ENCODE results near the gene ETV3.

The ETV3 gene

DNA sequence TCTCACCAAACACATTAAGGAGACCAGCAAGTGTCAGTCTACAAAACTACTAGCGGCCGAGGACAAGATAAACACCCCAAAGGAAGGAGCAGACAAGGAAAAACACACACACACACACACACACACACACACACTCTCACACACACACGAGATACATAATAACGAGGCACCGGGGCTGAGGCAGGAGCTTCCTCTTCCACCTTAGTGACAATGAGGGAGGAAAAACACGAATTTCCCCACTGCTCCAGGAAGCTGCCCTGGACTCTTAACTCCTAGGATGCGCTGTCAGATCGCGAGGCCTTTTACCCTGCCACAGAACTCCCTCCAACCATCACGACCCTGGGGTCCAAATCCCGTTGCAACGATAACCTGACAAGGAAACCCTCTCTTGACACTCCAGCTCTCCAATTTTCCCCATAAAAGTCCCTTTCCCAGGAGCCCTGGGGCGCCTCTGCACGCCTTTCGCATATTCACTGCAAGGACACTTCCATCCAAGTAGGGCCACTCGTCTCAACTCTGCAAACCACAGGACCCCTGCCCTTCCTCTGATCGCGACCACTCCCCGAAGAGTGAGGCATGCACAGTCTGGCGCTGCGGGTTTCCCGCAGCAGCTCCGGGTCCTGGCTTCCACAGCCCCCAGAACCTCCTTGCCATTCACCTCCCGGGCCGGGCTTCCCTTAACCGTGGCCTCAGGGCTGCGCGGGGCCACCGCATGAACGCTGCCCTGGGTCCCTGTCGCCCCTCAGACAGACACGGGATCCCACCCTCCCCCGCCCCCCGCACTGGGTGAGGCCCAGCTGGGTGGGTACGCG, 581 bp downstream of the ETV3 start:
- DNase-seq = peak in 1 of 2 donors; percentile 33

DNA sequence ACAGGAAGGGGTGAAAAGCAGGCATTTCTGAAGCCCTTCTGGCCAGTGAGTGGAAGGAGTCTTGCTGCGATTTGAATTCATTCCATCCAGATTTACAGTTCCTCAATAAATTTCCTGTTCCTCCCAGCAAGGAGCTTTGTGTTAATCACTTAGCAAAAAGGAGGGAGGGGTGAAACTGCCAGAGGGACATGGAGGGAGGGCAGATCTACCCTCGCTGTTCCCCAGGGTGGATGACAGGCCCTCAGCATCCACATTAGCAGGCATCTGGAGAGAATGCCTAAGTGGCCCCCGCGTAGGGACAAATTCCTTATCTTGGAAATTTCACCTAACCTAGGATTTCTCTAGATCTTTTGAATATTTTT, 1.2 kb downstream of the ETV3 start:
- no peak for DNase-seq

DNA sequence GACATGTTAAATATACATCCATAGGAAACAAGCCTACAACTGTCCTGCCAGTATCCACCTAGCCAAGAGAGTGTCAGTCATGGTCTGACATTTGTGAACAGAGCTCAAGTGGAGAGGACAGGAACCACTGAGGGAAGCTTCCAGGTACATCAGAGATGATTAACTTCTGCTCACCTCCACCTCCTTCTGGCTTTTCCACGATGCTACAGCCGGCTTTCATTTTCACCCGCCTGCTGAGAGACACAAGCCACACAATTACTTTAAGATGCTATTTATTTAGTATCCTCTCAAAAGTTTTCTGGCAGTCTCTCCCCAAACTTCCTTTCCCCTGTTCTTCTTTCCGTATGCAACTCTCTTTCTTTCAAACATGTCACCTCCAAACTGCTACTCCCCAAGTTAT, 2.1 kb downstream of the ETV3 start:
- no peak for DNase-seq

GRCh38 chr1:157135646-157136045, 2.5 kb downstream of the ETV3 start:
- DNase-seq = no peak

DNA sequence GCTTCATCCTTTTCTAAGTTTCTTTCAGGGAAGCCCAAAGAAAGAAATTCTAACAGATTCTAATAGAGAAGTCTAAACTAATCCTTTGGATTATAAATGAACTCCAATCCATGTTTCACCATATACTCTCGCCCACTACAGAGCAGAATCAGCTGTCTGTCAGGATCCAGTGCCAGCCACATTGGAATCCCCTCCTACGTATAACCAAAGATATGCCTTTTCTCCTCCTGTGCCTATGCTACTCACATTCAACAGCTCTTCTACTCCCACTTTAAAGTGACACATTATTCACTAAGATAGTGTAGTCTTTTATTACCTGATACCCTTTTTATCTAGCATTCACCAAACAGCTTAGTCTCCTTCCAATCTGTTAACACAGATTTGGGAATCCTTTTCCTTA, 3.1 kb downstream of the ETV3 start:
- DNase-seq = no peak

- no peak for DNase-seq
These were observed 3.8 kb downstream of the ETV3 start for GRCh38 chr1:157134442-157134841.

- peak; percentile 36 to 84 for DNase-seq
These were observed 4.8 kb downstream of the ETV3 start for GRCh38 chr1:157133426-157133825.

- no peak for DNase-seq
These were observed 5.5 kb downstream of the ETV3 start for GRCh38 chr1:157132616-157133167.

DNA sequence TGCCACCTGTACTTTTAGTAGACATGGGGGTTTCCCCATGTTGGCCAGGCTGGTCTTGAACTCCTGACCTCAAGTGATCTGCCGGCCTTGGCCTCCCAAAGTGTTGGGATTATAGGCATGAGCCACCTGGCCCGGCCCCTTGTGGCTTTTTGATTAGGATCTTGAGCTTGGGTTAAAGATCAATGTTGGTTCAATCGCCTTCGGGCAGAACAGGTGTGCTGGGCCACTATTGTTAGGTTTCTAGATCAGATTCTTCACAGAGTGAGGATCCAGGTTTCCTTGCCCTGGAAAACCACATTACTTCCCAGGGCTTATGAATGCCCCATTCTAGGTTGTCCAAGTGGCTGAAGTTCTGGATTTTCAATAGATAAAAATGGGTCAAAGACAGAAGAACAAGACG, 6.1 kb downstream of the ETV3 start:
- DNase-seq = no peak

- no peak for DNase-seq
These were observed 6.9 kb downstream of the ETV3 start for GRCh38 chr1:157131281-157131680.

- DNase-seq = no peak
These were observed 13.3 kb downstream of the ETV3 start for GRCh38 chr1:157124855-157125254.

- no peak for DNase-seq
These were observed 18.7 kb downstream of the ETV3 start for GRCh38 chr1:157119448-157119847.

DNA sequence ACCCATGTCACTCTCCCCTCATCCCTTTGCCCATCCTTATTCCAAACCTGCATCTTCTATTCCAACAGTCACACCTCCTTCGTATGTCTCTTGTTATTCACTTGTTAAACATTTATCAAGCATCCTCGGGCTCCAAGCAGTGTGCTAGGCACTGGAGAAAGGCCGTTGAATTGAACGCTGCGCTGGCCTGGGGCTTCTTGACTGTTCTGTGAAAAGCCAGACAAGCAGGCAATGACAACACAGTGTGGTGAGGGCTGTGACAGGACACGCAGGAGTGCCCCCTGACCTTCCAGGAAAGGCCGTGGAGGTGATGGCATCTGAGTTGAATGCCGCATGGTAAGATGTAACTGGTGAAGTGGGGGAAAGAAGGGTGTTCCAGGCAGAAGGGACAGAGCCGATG, 19.2 kb downstream of the ETV3 start:
- DNase-seq = no peak

DNA sequence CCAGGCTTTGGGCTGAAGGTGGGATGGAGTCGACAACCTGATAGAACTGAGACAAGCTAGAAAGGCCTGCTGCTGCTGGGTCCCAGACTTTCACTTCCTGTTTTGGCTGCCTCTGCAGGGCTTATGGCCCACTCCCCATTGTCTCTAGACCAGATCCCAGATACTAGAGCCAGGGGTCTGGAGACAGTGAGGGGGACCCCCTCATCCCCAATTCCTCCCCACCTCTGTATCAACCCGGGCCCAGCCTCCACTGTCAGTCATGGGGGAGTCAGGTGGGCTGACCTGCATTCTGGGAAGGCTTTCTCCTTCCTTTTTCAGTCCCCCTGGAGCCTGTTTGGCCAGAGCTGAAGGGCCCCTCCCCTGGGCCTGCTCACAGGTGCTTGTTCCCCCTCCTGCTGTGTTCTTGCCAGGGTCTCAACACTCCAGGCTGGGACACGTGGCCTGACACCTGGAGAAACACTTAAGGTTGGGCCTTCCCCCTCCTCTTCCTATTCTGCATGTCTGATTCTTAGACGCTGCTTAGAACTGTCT, 20.6 kb downstream of the ETV3 start:
- DNase-seq = peak in 1 of 2 donors; percentile 34

- no peak for DNase-seq
These were observed 21.5 kb downstream of the ETV3 start for GRCh38 chr1:157116737-157117103.

- DNase-seq = peak in 1 of 2 donors; percentile 8
These were observed 22.1 kb downstream of the ETV3 start for GRCh38 chr1:157115851-157116736.

GRCh38 chr1:157115429-157115838, 22.8 kb downstream of the ETV3 start:
- DNase-seq = peak in 1 of 2 donors; percentile 10

DNA sequence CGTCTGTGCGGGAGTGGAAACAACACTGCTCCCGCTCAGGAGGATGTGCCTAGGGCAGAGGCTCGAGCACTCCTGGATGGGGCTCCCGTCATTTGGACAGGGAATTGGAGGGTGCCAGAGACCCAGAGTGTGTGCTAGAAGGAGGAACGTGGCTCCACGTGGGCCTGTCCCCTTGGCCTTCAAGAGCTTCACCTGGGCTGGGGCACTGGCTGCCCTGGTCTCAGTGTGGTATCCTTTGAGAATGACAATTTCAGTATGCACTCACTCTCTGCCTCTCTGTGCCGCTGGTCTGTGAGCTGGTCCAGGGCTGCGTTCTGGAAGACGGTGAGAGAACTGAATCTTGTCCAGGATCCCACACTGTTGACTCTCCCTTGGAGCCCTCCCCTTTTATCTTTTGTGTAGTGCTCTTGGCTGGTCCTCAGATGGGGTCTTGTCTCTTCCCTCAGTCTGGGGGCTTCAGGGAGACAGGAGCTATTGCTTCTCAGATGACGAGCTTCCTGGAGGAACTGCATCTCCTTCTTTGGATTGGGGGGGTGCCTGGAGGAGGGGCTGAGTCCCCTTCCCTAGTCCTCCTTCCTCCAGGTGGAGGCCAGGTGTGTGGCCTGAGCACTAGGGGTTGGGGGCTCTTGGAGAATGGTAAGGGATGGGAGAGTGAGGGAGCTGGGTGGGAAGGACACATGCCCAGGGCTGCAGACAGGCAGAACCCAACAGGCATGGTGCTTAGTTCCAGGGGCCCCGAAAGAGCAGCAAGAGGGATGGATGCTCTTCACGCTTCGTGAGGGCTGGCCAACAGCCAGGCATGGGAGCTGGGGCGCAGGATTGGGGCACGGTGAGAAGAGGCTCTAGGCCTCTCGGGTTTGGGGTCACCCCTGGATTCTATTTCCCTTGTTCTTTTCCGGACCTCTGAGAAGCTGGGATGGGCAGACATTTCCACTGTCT, 23.7 kb downstream of the ETV3 start:
- no peak for DNase-seq

DNA sequence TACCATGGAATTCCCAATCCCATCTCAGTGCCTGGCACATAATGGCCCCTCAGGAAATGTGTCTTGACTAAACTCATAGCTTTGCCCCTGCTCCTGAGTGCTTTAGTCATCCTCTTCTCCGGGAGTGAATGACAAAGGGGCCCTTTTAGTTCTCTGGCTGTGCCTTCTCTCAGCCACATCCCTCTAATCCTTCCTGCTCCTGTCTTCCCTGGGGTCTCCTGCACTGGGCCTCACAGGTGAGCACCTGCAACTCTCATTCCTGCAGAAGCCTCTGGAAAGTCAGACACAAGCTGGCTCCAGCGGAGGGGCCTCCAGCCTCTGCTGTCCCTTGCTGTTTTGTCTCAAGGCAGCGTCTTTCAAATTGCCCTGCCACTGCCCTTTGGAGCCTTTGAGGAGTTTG, 24.6 kb downstream of the ETV3 start:
- DNase-seq = no peak

GRCh38 chr1:157113106-157113505, 25.1 kb downstream of the ETV3 start:
- no peak for DNase-seq

DNA sequence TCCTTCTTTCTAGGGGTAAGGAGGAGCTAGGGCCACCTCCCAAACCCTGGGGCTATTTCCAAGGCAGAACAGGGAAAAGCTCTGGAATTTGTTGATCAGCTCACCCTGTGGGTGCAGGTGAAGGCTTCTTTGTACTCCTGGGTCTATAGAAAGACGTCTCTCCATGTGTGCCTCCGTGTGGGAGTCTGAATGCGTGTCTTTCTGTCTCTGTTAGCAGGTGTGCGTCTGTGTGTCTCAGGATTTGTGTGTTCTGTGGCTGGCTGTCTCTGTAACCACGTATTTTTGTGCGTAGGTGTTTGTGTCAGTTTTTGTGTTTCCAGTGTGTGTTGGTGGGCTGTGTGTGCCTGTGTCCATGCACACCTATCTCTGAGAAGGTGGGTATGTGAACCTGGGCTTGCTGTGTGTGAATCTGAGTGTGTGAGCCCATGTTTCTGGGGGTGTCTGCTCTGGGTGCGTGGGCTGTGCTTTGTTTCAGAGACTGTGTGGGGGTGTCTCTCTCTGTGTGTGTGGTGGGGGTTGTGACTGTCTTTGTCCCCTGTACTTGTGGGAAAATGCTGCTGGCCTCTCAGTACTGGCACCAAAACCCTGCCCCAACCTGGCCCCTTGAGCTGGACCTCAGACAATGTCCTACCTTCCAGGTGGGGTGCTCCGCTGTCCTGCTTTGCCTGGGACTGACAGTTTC, 25.9 kb downstream of the ETV3 start:
- DNase-seq = no peak
